Panc1 (cell line): ENCODE data around the gene TGFBR1. TPM values are rescaled to one million over a fixed set of nuclear protein-coding genes. Genes with fewer than 3 reads are reported as not detected.

ENCODE experiments used
- ATAC-seq: fragments of 200-7000 bp; cut with Tn5 transposase; 2 replicates; pipeline ENCODE4 v1.9.1; 2020; ENCODE audit warnings: mild to moderate bottlenecking, moderate library complexity
- BruUV-seq: library from RNA; stranded (reverse); fragments of 400-500 nt; replicated peaks from 2 replicates; lab custom pipeline; 2021; lab: Mats Ljungman, UMichigan
- CTCF ChIA-PET: fragments of 300-600 bp; sonication (Branson Sonifier 250); formaldehyde crosslinking; loops from one replicate; lab custom pipeline; 2022; ENCODE audit warnings: antibody characterized with exemption; lab: Charles Lee
- POLR2A ChIA-PET: fragments of 300-600 bp; sonication (Branson Sonifier 250); formaldehyde crosslinking; loops from one replicate; lab custom pipeline; 2022; ENCODE audit warnings: antibody characterized with exemption; lab: Charles Lee
- DNase-seq: peaks from one replicate; pipeline ENCODE4 v3.0.0-alpha.2; 2010; ENCODE audit warnings: low read depth, low spot score
- H3K27ac ChIP-seq: 2 replicates; pipeline ENCODE4 v1.5.1; 2011; ENCODE audit warnings: mild to moderate bottlenecking, low read length, inconsistent platforms
- H3K27me3 ChIP-seq: fragments of 200-500 bp; sonication (Bioruptor generic); 2 replicates; pipeline ENCODE4 v1.6.0; 2014; ENCODE audit warnings: low read length, inconsistent platforms; ENCODE audit not compliant: control insufficient read depth, insufficient read depth
- H3K36me3 ChIP-seq: fragments of 200-500 bp; sonication (Bioruptor generic); 2 replicates; pipeline ENCODE4 v1.5.1; 2014; ENCODE audit warnings: inconsistent platforms, mild to moderate bottlenecking, low read length, moderate library complexity; ENCODE audit not compliant: control insufficient read depth, insufficient read depth
- H3K4me1 ChIP-seq: 2 replicates; pipeline ENCODE4 v1.5.1; 2011; ENCODE audit warnings: inconsistent platforms, mild to moderate bottlenecking, low read length, moderate library complexity; ENCODE audit not compliant: control insufficient read depth, insufficient read depth
- H3K4me3 ChIP-seq, 2 experiments: 2 replicates each; pipeline ENCODE4 v1.5.1; 2011 to 2012; ENCODE audit warnings: low read depth in 2 of 2, low read length in 2 of 2, mild to moderate bottlenecking in 2 of 2, inconsistent platforms in 1 of 2, moderate library complexity in 1 of 2
- H3K9me3 ChIP-seq: fragments of 200-500 bp; sonication (Bioruptor generic); 2 replicates; pipeline ENCODE4 v1.5.1; 2014; ENCODE audit warnings: low read depth, mild to moderate bottlenecking, inconsistent platforms, low read length, moderate library complexity; ENCODE audit not compliant: control insufficient read depth, insufficient read depth
- POLR2AphosphoS5 ChIP-seq: IDR thresholded peaks from 2 replicates; pipeline ENCODE4 v1.6.1; 2012; ENCODE audit warnings: mild to moderate bottlenecking, low read depth, low read length, moderate library complexity
- SIN3A ChIP-seq: IDR thresholded peaks from 2 replicates; pipeline ENCODE4 v1.6.1; 2012; ENCODE audit warnings: low read depth, mild to moderate bottlenecking, low read length, moderate library complexity, borderline replicate concordance; ENCODE audit not compliant: insufficient read depth
- TCF7L2 ChIP-seq: IDR thresholded peaks from 2 replicates; pipeline ENCODE4 v1.6.1; 2011; ENCODE audit warnings: mild to moderate bottlenecking, low read depth, low read length, inconsistent platforms
- in situ Hi-C: cut with HindIII; loops from 2 replicates; pipeline ENCODE4 v1.10.0; 2016; ENCODE audit warnings: low sequenced_read_pairs, low pct_unique_long_range_greater_than_20kb
- intact Hi-C: fragments of 100-400 bp; cut with micrococcal nuclease; formaldehyde crosslinking; loops from one replicate; pipeline ENCODE4 v1.10.0; 2022; ENCODE audit not compliant: unreplicated experiment
- total RNA-seq: library from RNA; stranded (reverse); gene quantifications from one replicate; pipeline ENCODE4 v1.2.1, GENCODE V29; 2021; ENCODE audit not compliant: unreplicated experiment
- TF ChIP-seq, protein P1 (sequence below): fragments of 450-650 bp; IDR thresholded peaks from 2 replicates; pipeline ENCODE4 v1.5.1; 2017; ENCODE audit warnings: mild to moderate bottlenecking
- TF ChIP-seq, protein P2 (sequence below), 2 experiments: IDR thresholded peaks; 2 replicates each; pipeline ENCODE4 v1.6.1; 2011 to 2012; ENCODE audit warnings: low read depth in 2 of 2, control low read depth in 1 of 2, low read length in 1 of 2, mild to moderate bottlenecking in 1 of 2, moderate library complexity in 1 of 2; ENCODE audit not compliant: insufficient read depth in 1 of 2

Gene TGFBR1
- total RNA-seq, 1 experiment from 2014 or later, result 22.2 TPM

- no peak overlapping the region for H3K4me3 ChIP-seq
- in situ Hi-C loops (no loop called here), intact Hi-C loops (no loop called here)
- POLR2A ChIA-PET, result interaction anchor here (0.6 kb wide), 1 partner anchor 56 kb away, joined by 3 read pairs; no protein-coding TSS in a partner anchor
- no peak overlapping the region for H3K27ac ChIP-seq
- ATAC-seq (no peak), DNase-seq (no peak)
- CTCF ChIA-PET, result no interaction called here
- no peak for TF ChIP-seq SIN3A
- TF ChIP-seq TCF7L2, result no peak
- TF ChIP-seq, protein P1, sequence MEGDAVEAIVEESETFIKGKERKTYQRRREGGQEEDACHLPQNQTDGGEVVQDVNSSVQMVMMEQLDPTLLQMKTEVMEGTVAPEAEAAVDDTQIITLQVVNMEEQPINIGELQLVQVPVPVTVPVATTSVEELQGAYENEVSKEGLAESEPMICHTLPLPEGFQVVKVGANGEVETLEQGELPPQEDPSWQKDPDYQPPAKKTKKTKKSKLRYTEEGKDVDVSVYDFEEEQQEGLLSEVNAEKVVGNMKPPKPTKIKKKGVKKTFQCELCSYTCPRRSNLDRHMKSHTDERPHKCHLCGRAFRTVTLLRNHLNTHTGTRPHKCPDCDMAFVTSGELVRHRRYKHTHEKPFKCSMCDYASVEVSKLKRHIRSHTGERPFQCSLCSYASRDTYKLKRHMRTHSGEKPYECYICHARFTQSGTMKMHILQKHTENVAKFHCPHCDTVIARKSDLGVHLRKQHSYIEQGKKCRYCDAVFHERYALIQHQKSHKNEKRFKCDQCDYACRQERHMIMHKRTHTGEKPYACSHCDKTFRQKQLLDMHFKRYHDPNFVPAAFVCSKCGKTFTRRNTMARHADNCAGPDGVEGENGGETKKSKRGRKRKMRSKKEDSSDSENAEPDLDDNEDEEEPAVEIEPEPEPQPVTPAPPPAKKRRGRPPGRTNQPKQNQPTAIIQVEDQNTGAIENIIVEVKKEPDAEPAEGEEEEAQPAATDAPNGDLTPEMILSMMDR, result no peak
- TF ChIP-seq, protein P2, sequence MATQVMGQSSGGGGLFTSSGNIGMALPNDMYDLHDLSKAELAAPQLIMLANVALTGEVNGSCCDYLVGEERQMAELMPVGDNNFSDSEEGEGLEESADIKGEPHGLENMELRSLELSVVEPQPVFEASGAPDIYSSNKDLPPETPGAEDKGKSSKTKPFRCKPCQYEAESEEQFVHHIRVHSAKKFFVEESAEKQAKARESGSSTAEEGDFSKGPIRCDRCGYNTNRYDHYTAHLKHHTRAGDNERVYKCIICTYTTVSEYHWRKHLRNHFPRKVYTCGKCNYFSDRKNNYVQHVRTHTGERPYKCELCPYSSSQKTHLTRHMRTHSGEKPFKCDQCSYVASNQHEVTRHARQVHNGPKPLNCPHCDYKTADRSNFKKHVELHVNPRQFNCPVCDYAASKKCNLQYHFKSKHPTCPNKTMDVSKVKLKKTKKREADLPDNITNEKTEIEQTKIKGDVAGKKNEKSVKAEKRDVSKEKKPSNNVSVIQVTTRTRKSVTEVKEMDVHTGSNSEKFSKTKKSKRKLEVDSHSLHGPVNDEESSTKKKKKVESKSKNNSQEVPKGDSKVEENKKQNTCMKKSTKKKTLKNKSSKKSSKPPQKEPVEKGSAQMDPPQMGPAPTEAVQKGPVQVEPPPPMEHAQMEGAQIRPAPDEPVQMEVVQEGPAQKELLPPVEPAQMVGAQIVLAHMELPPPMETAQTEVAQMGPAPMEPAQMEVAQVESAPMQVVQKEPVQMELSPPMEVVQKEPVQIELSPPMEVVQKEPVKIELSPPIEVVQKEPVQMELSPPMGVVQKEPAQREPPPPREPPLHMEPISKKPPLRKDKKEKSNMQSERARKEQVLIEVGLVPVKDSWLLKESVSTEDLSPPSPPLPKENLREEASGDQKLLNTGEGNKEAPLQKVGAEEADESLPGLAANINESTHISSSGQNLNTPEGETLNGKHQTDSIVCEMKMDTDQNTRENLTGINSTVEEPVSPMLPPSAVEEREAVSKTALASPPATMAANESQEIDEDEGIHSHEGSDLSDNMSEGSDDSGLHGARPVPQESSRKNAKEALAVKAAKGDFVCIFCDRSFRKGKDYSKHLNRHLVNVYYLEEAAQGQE (IDR thresholded peaks at IDR 0.05; ENCODE audit: insufficient read depth in 1 of 2, low read depth in 2 of 2, low read length in 1 of 2), result no peak
- no peak for TF ChIP-seq POLR2AphosphoS5
- H3K36me3 ChIP-seq, result no peaks in the 10 kb centered on the region
- no TSS peak for BruUV-seq
- H3K4me1 ChIP-seq, result 0 out of 2 replicates have a peak, but pooled peaks cover 3% of the 10 kb centered on the region
- H3K9me3 ChIP-seq, result no peaks in the 10 kb centered on the region
- H3K27me3 ChIP-seq, result no peaks in the 10 kb centered on the region
Observed at GRCh38 chr9:99103054-99103895, 1.6 kb upstream of the TGFBR1 start.

- BruUV-seq, result no TSS peak
- no peak for ATAC-seq
- CTCF ChIA-PET, result no interaction called here
Observed at GRCh38 chr9:99103901-99104458, 933 bp upstream of the TGFBR1 start.

More at GRCh38 chr9:99103901-99104458, 933 bp upstream of the TGFBR1 start:
- POLR2A ChIA-PET, result interaction anchor here (0.6 kb wide), 1 partner anchor 55 kb away, joined by 3 read pairs; no protein-coding TSS in a partner anchor
- TF ChIP-seq TCF7L2 (no peak), SIN3A (no peak), POLR2AphosphoS5 (no peak)
- TF ChIP-seq, protein P1, result no peak
- TF ChIP-seq, protein P2 (IDR thresholded peaks at IDR 0.05; ENCODE audit: insufficient read depth in 1 of 2, low read depth in 2 of 2, low read length in 1 of 2), result no peak
- DNase-seq, result no peak
- Histone ChIP-seq H3K36me3 (no peaks in the 10 kb centered on the region), H3K4me3 (peak overlapping the region; percentile 68 to 71), H3K27me3 (no peaks in the 10 kb centered on the region), H3K27ac (peak overlapping the region; percentile 59), H3K9me3 (no peaks in the 10 kb centered on the region), H3K4me1 (0 out of 2 replicates have a peak, but pooled peaks cover 3% of the 10 kb centered on the region)
- intact Hi-C loops, result no loop called here
- in situ Hi-C loops, result no loop called here
